Fibroblast of mammary gland (primary cell): ENCODE data around the gene KCNMA1.

Experiments
- DNase-seq: peaks from one replicate; pipeline ENCODE4 v3.0.0-alpha.2; 2010; ENCODE audit warnings: low read depth
- H3K4me3 ChIP-seq: 2 replicates; pipeline ENCODE4 v1.5.1; 2011; ENCODE audit warnings: low read depth, mild to moderate bottlenecking, low read length, moderate library complexity; ENCODE audit not compliant: control insufficient read depth
- CTCF ChIP-seq: conservative IDR thresholded peaks from 2 replicates; pipeline ENCODE4 v1.5.1; 2011; ENCODE audit warnings: low read depth, low read length, inconsistent platforms; ENCODE audit not compliant: control insufficient read depth, insufficient read depth

Gene KCNMA1

GRCh38 chr10:76939933-76940468 lies 697.6 kb downstream of the KCNMA1 start:
- TF ChIP-seq CTCF: no peak
- H3K4me3 ChIP-seq: no peak overlapping the region
- no peak for DNase-seq

GRCh38 chr10:76937181-76937600 lies 700.4 kb downstream of the KCNMA1 start:
- TF ChIP-seq CTCF: no peak

GRCh38 chr10:76935941-76936613 lies 701.5 kb downstream of the KCNMA1 start:
- no peak for DNase-seq
- H3K4me3 ChIP-seq: no peak overlapping the region
- TF ChIP-seq CTCF: no peak

More at GRCh38 chr10:76937181-76937600, 700.4 kb downstream of the KCNMA1 start:
- H3K4me3 ChIP-seq: no peak overlapping the region
- DNase-seq: no peak

- no peak overlapping the region for H3K4me3 ChIP-seq
- no peak for TF ChIP-seq CTCF
- no peak for DNase-seq
Observed at GRCh38 chr10:76928565-76928964, 709.0 kb downstream of the KCNMA1 start.

- TF ChIP-seq CTCF: no peak
- no peak for DNase-seq
- no peak overlapping the region for H3K4me3 ChIP-seq
Observed at GRCh38 chr10:76925636-76926405, 711.8 kb downstream of the KCNMA1 start.

- no peak overlapping the region for H3K4me3 ChIP-seq
- no peak for TF ChIP-seq CTCF
- DNase-seq: peak; percentile 6
Observed at GRCh38 chr10:76922666-76923065, 714.9 kb downstream of the KCNMA1 start.
